ENCODE data around the gene SYT2. TPM values are rescaled to one million over a fixed set of nuclear protein-coding genes. Genes with fewer than 3 reads are reported as not detected.

SYT2 gene
- total and polyA plus RNA-seq, 9 of the 15 experiments (the other 6 are each of a cell fraction or from before 2014, with no cell fraction given): not detected

GRCh38 chr1:202624781-202625108, 85.5 kb downstream of the SYT2 start:
- Histone ChIP-seq H3K4me3 (no peak overlapping the region), H2AFZ (ENCODE audit: low read depth, low read length) (no peak overlapping the region), H4K20me1 (replicated peaks; ENCODE audit: control insufficient read depth, insufficient read depth, low read length) (peaks cover 10% of the 10 kb centered on the region), H3K36me3 (ENCODE audit: control insufficient read depth, insufficient read depth, low read length) (no peaks in the 10 kb centered on the region; the same call in 2 of the 3 replicates), H3K4me2 (ENCODE audit: insufficient read depth, low read length) (no peak overlapping the region), H3K27me3 (ENCODE audit: control insufficient read depth in 2 of 2, insufficient read depth in 2 of 2, low read length in 2 of 2) (peaks cover 9 to 35% of the 10 kb centered on the region in 2 experiments; a peak in 4 of 5 replicates), H3K27ac (ENCODE audit: extremely low read depth, low read depth, low read length) (no peak overlapping the region; the same call in 2 of the 3 replicates), H3K9me3 (replicated peaks; ENCODE audit: control insufficient read depth, insufficient read depth, low read depth, low read length) (no peaks in the 10 kb centered on the region), H3K4me1 (replicated peaks in 1 of 2; ENCODE audit: control insufficient read depth in 2 of 2, insufficient read depth in 2 of 2, low read length in 2 of 2) (peaks cover 0 to 16% of the 10 kb centered on the region in 2 experiments; a peak in 3 of 5 replicates), H3K9ac (ENCODE audit: insufficient read depth in 1 of 2, low read depth in 2 of 2, low read length in 2 of 2) (no peak overlapping the region), H3K79me2 (ENCODE audit: control insufficient read depth, insufficient read depth, low read length) (no peaks in the 10 kb centered on the region), H3K9me1 (ENCODE audit: control insufficient read depth, insufficient read depth, low read length) (peaks cover 6% of the 10 kb centered on the region)
- BruUV-seq (replicated peaks): no TSS peak
- CTCF ChIA-PET (ENCODE audit: low intra/inter-chr PET ratio): interaction anchor here (0.5 to 2.3 kb wide), 5 partner anchors 24 to 432 kb away, joined by 3 to 9 read pairs (median 6); no protein-coding TSS in a partner anchor
- DNase-seq (ENCODE audit: extremely low read depth in 1 of 4, low spot score in 3 of 4): no peak
- intact Hi-C loops (cut with micrococcal nuclease): no loop called here
- POLR2A ChIA-PET: interaction anchor here (0.6 to 0.7 kb wide), 2 partner anchors 123 to 482 kb away, joined by 3 to 4 read pairs; no protein-coding TSS in a partner anchor
- in situ Hi-C loops (cut with MboI): loop anchor here (10.0 kb wide), 1 partner anchor 930 kb away; no protein-coding TSS in a partner anchor
- WGBS (ENCODE audit: insufficient coverage, low coverage, missing lambda C conversion rate): 46% methylated on average over 1 of the region's 1 CpG
- FAIRE-seq: peak; percentile 94
- ATAC-seq: no peak
- no peak for TF ChIP-seq MBD2 (IDR thresholded peaks at IDR 0.05; ENCODE audit: borderline replicate concordance, low read depth)
- no peak for TF ChIP-seq SIN3A (IDR thresholded peaks at IDR 0.05; ENCODE audit: borderline replicate concordance in 2 of 2, control insufficient read depth in 1 of 2, low read depth in 2 of 2, low read length in 2 of 2)
- TF ChIP-seq ZNF668 (CRISPR knock-in tag; IDR thresholded peaks at IDR 0.05): no peak
- TF ChIP-seq RBM14 (IDR thresholded peaks at IDR 0.05; ENCODE audit: borderline replicate concordance, insufficient read depth, low read depth, low read length): no peak
- no peak for TF ChIP-seq JUNB (CRISPR knock-in tag; conservative IDR thresholded peaks at IDR 0.05)
- no peak for TF ChIP-seq ZNF79 (CRISPR knock-in tag; IDR thresholded peaks at IDR 0.05; ENCODE audit: low read depth)
- no peak for TF ChIP-seq TCF3 (CRISPR knock-in tag; IDR thresholded peaks at IDR 0.05)
- no peak for TF ChIP-seq ILF3 (IDR thresholded peaks at IDR 0.05; ENCODE audit: borderline replicate concordance)
- TF ChIP-seq TAF7 (tag; IDR thresholded peaks at IDR 0.05): no peak
- TF ChIP-seq CHD4 (IDR thresholded peaks at IDR 0.05; ENCODE audit: insufficient read depth, insufficient replicate concordance, low read depth, low read length, poor library complexity, severe bottlenecking): peak; percentile 67
- TF ChIP-seq CHD7 (IDR thresholded peaks at IDR 0.05; ENCODE audit: low read depth, low read length): no peak
